IPS-18c (cell line): Measurements from ENCODE around the gene BCL2L12.

Source experiments
- H3K4me3 ChIP-seq: 2 replicates; pipeline ENCODE4 v1.7.0; 2013; ENCODE audit warnings: low read depth, mild to moderate bottlenecking, low read length, moderate library complexity; ENCODE audit not compliant: insufficient read depth
- H3K9me3 ChIP-seq: one replicate; pipeline ENCODE4 v1.6.1; 2013; ENCODE audit warnings: mild to moderate bottlenecking, low read length, moderate library complexity; ENCODE audit not compliant: control insufficient read depth, insufficient read depth

The BCL2L12 gene

DNA sequence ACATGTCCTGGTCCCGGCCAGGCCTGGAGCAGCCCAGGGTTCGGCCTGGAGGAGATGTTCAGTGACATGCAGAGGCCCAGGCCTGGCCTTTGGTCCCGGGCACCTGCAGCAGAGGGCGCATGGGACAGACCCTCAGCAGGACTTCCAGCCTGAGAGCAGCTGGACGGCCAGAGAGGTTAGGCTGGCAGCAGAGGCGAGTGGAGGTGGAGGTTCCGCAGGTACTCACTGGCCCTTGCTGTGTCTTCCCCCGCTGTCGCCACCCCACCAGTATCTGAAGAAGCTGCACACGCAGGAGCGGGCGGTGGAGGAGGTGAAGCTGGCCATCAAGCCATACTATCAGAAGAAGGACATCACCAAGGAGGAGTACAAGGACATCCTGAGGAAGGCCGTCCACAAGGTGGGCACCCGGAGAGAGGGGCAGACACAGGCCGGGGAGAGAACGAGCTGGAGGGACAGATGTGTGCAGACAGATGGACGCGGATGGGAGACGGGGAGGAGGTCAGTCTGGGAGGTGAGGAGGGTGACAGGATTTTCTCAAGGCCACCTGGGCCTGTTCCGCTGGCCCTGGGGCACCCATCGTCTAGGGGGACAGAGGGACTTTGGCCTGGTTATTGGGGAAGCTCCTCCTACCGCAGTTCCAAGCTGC is 8.1 kb upstream of the BCL2L12 start:
- no peaks in the 10 kb centered on the region for H3K9me3 ChIP-seq
- H3K4me3 ChIP-seq: no peak overlapping the region

DNA sequence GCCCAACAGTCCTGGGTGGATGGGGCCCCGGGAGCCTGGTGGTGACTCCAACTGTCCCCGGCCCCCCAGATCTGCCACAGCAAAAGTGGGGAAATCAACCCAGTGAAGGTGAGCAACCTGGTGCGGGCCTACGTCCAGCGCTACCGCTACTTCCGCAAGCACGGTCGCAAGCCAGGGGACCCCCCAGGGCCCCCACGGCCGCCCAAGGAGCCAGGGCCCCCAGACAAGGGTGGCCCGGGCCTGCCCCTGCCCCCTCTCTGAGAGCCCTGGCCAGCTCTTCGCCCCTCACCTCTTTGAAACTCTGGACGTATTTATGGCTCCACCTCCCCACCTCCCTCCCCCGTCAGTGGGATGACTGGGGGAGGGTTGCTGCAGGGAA is 7.6 kb upstream of the BCL2L12 start:
- no peak overlapping the region for H3K4me3 ChIP-seq
- H3K9me3 ChIP-seq: no peaks in the 10 kb centered on the region

DNA sequence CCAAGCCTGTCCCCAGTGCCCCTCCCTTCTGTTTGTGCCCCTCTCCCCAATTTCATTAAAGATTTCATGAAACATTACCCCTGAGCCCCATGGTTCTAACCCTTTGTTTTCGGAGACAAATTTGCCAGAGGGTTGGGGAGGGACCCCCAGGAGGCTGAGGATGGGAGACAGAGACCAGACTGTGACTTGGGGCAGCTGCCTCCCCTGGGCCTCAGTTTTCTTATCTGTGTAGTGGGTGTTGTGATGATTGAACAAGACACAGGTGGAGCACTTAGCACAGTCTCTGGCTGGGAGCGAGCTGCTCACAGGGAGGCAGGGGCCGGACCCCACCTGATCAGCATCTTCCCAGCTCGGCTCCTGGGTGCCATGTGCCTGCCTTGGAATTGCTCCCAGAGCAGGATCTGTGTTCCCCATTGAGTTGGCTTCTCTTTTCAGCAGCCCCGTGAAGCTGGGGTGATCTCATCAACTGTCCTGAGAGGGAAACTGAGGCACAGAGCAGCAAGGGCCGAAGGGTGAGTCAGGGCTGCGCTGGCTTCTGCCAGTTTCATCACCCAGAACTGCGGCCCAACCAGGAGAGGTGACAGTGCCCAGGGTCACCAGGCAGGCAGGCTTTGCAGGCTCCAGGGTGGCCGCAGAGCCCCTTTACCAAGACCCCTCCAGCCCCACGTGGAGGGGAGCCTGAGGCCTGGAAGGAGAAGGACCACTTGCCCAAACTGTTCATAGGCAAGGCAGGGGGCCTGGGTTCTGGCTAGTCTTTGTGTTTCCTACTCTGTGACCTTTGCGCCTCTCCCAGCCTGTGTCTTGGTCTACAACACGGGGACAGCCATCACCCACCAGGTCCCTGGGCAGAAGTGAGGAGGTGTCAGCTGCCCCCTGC is 6.9 kb upstream of the BCL2L12 start:
- no peaks in the 10 kb centered on the region for H3K9me3 ChIP-seq
- H3K4me3 ChIP-seq: no peak overlapping the region

DNA sequence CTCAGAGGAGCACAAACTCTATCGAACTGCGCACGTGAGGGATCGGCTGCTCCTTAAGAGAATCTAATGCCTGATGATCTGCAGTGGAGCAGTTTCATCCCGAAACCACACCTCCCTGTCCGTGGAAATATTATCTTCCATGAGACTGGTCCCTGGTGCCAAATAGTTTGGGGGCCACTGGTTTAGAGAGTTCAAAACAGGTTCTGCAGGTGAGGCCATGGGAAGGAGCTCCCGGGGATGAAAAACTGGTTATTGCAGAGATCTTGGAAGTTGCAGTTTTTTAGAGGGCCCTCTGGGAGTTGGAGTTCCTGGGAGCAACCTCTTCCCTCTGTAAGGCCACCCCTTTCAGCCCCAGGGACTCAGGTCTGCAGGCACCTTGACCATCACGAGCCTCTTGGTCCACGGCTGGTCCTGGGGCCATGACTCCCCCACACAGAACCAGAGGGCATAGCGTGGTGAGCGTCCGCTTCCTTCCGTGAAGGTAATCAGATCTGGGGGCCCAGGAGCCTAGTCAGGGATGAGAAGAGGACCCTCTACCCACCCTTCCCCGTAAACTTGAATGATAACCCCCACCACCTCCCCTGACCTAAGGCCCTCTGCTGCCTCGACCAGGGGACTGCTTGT is 5.3 kb upstream of the BCL2L12 start:
- H3K4me3 ChIP-seq: no peak overlapping the region
- no peaks in the 10 kb centered on the region for H3K9me3 ChIP-seq

DNA sequence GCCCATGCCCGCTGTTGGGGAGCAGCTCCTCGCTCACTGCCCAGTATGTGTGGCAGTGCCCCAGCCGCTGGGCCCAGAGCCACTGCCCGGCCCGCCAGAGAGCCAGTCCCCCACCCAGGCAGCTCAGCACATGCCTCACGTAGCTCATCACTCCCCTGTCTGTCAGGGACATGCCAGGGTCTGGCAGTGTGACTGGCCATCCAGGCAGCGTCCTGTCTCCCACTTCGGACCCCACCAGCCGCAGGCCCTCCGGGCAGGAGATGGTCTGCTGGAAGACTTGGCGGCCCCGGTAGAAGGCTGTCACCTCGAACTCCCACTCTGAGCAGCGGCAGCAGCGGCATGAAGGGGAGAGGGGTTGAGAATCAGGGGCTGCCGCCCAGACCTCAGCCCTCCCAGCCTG is 3.7 kb upstream of the BCL2L12 start:
- H3K9me3 ChIP-seq: no peaks in the 10 kb centered on the region
- no peak overlapping the region for H3K4me3 ChIP-seq

DNA sequence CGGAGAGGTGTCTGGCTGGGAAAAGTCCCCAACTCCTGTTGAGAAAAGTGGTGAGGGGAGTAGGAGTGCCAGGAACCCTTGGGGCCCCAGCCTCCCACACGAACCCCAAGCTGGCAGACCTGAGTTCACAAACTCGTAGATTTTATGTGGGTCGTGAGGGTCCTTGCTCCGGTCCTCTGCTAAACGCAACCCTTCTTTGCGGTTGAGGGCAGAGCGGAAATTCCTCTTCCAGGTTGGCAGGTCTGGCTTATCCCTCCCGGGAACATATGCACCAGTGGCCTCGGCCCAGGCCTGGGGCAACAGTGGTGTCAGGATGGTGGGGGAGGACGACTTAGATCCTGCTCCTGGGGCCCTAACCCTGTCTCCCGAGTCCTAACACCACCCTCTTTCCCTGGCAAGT is 2.5 kb upstream of the BCL2L12 start:
- Histone ChIP-seq H3K9me3 (no peaks in the 10 kb centered on the region), H3K4me3 (no peak overlapping the region)

DNA sequence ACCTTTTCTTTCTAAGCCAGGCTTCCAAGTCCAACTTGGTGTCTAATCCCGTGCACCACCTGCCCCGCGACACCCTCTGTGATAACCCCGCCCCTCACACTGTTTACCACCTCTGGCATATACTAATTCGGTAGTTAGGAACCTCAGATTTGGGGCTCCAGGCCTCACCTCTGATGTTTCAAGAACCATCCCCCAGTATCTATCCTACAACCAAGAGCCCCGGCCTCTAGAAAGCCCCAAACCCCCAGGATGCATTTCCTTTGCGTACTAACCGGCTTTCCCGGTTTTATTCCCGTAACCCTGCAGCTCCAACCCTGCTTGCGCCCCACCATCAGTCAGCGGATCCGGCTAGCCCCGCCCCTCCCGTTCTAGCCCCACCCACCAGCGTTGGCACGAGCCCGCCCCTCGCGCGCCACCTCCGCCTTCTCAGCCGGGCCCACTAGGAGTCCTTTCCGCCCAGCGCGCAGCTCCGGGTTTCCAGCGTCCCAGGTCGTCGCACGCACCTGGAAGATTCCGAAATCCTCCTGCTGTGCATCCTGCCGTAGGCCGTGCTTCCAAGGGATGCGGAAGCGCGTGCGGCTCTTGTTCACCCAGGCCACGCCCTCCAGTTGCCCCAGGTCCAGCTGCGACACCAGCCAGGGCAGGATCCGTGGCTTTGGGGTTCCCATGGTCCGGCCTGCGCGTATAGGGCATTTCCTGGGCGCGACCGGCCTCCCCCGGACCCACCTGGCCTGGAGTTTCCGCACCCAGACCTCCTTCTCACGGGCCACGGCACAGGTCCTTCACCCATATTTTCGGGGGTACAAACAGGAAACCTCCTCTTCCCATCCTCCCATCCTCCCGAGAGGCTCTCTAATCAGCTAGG is 1.3 kb upstream of the BCL2L12 start:
- Histone ChIP-seq H3K9me3 (no peaks in the 10 kb centered on the region), H3K4me3 (peak overlapping the region; percentile 83)

DNA sequence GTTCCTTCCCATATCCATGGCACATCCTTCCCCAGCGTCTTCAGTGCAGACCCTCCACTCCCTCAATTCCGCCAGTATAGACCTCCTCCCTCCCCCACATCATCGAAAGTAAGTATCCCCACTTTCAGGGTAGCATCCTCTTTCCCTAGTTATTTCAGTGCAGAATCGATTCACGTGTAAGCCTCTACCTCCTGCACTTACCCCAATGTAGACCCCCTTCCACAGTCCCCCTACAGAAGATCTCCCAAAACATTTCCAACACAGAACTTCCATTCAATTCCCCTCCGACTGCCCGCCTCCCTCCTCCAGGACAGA is 740 bp upstream of the BCL2L12 start:
- Histone ChIP-seq H3K9me3 (no peaks in the 10 kb centered on the region), H3K4me3 (peak overlapping the region; percentile 83)

DNA sequence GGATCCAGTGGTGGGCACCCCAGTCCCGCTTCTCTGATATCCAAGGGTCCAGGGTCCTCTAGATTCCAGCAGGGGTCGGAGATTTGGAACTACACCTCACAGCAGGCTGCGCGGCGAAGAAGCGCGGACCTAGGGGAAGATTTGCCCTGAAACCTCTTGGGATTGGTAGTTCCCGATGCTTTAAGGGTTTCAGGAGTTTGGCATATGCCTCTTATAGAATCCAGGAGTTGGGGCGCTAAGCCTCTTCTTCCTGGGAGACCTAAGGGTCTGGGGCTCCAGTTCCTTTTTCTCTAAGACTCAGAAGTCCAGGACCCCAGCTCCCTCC is 349 bp downstream of the BCL2L12 start:
- H3K4me3 ChIP-seq: peak overlapping the region; percentile 83
- H3K9me3 ChIP-seq: no peaks in the 10 kb centered on the region

DNA sequence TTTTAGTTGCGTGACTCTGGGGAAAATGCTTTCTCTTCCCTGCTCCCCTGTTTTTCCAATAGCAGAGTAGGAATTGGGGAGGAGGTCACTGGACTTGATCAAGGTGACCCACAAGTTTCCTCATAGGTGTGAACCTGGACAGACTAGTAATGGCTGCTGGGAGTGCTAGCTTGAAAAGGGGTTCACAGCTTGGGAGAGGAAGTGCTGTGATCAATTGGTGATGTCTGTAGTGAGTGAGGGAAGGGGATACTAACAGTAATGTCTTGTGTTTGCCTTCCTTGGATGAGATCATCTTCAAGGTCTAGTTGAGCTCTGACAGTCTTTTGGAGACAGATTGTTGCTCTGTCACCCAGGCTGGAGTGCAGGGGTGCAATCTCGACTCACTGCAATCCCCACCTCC is 1.7 kb downstream of the BCL2L12 start:
- Histone ChIP-seq H3K9me3 (no peaks in the 10 kb centered on the region), H3K4me3 (no peak overlapping the region)

DNA sequence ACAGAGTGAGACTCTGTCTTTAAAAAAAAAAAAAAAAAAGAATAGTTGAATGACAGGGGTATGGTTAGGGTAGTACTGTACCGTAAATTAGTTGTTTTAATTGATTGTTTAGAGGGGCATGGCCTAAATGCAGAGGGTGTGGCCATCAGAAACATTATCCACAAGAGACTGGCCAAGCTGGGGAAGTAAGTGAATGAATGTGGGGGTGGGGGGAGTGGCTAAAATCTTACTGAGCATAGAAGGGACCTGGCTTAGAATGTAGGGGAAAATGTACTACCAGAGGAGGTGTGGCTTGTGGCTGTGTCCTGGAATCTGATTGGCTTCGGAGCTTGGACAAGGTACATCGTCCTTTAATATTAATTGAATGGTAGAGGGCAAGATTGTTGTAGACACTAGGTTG is 3.8 kb downstream of the BCL2L12 start:
- Histone ChIP-seq H3K9me3 (no peaks in the 10 kb centered on the region), H3K4me3 (no peak overlapping the region)

DNA sequence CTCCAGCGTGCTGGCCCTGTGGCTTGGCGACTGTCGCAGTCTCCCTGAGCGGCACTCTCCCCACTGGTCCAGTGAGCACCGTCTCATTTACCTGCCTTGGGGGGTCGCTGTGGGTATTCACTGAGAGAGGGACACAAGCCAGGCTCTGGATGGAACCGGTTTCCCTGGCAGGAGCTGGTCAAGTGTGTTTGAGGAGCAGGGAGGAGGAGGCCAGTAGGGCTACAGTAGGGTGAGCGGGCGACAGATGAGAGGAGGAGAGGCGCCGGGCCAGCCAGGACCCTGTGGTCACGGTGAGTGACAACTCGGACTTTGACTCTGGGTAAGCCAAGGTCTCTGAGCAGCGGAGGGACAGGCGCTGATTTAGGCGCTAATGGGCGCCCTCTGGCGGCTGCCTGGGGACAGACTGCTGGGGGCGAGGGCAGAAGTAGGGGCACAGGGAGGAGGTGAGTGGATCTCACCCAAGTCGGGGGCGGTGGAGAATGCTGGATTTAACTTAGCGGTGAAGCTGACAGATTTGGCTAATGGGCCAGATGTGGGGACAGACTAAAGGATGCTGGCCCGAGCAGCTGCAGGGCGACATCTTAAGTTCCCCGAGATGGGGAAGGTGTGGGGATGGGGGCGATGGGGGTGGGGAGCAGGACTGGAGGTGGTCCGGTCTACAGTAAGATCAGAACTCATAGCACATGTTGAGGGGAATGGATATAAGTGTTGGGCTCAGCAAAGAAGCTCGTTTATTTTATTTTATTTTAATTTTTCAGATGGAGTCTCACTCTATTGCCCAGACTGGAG is 6.6 kb downstream of the BCL2L12 start:
- Histone ChIP-seq H3K9me3 (peaks cover 1% of the 10 kb centered on the region), H3K4me3 (no peak overlapping the region; the same call in 1 of the 2 replicates)

DNA sequence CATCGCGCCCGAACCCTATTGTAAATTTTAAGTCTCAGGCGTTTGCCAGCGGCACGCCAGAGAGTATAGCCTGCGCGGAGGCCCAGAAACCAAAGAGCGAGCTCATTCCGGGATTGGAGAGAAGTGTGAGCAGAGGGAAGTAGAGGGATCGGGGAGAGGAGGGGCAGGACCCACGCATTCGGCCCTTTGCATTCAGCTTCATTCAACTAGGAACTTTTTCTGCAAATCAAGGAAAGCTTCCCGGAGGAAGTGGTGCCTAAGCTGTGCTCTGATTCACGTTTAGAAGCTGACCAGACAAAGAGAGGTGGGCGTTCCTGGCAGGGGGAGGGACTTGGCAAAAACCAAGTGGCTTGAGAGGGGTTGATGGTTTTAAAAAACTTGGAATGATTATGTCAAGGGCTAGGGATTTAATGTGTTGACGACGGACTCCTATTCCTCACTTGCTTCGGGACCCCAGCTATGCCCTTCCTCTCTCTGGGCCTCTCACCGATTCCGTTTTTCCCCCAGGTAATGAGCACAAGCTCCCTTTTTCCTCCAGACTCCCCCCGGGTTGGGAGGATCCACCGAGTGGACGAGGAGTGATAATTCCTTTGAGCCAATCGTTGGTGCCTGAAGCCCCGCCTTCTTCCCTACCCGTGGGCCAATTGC is 10.5 kb downstream of the BCL2L12 start:
- Histone ChIP-seq H3K9me3 (peaks cover 2% of the 10 kb centered on the region), H3K4me3 (peak overlapping the region; percentile 65; the same call in 1 of the 2 replicates)

DNA sequence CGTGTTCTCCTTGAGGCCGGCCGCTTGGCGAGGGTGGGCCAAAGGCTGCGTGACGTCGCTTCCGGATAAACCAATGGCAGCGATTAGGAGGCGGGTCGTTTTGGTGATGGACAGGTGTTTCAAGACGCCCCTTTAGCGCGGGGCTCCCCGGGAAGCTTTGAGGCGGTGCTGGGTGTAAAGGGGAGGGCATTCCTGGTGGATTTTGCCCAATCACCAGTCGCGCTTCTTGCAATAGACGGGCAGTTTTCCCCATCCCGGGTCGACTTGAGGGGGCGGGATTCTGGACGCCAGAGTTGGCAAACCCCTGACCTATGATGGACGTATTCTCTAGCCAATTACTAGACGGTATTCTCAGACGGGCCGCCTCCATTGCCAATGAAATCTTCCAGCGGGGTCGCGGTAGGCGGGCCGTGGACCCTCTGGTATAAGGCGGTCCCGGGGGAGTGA is 11.1 kb downstream of the BCL2L12 start:
- Histone ChIP-seq H3K4me3 (peak overlapping the region; percentile 96), H3K9me3 (peaks cover 2% of the 10 kb centered on the region)

DNA sequence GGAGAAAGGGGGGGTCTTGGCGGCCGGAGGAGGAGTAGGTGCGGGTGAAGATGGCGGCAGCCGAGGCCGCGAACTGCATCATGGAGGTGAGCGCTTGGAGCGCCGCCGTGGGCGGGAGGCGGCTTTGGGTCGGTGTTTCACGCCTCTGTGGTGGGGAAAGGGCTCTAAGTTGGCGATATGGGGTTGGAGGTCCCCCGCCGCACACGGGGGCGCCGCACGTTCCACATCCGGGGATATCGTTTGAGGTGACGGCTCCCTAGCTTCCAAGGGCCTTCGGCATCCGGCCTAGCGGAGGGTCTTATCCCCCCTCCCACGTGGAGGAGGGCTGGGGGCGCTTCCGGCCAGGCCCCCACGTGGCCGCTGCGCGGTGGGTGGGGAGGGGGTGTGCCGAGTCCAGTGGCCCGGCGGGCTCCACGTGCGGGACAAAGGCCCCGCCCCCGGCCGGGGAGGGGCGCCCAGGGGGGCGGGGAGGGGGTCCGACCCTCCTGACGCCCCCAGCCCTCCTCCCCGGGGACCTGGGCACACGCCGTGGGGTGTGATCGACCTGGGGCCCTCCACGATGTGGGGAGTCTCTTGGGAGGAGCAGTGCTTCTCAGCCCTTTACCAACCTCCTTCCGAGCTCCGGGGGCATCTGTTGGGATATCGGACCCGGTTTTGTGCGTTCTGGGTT is 11.6 kb downstream of the BCL2L12 start, which contains the start of gene PRMT1:
Gene PRMT1, plus strand, starts transcription at position 41 of the 670 bp plus-strand sequence. Its CDS starts 10 bp downstream, at position 51.
- Histone ChIP-seq H3K4me3 (peak within 1 kb of the TSS; percentile 96), H3K9me3 (peaks cover 2% of the 10 kb centered on the region)
